Ramos (cell line): ENCODE data around the gene PFDN4.

ENCODE experiments used
- in situ Hi-C: fragments of 300-500 bp; cut with MboI; formaldehyde crosslinking; loops from one replicate; pipeline ENCODE4 v1.14.3; 2022; ENCODE audit warnings: low sequenced_read_pairs; ENCODE audit not compliant: unreplicated experiment

The PFDN4 gene

GRCh38 chr20:54172856-54173652 is 34.8 kb upstream of the PFDN4 start:
- in situ Hi-C loops, result no loop called here

GRCh38 chr20:54173653-54174456 is 34.0 kb upstream of the PFDN4 start, which contains the start of gene CYP24A1:
TSS of gene CYP24A1 (minus strand) at chr20:54173986. CDS start at chr20:54173579, 407 bp downstream.
- in situ Hi-C loops, result no loop called here

- in situ Hi-C loops, result no loop called here
Observed at GRCh38 chr20:54174457-54175175, 33.3 kb upstream of the PFDN4 start.

DNA sequence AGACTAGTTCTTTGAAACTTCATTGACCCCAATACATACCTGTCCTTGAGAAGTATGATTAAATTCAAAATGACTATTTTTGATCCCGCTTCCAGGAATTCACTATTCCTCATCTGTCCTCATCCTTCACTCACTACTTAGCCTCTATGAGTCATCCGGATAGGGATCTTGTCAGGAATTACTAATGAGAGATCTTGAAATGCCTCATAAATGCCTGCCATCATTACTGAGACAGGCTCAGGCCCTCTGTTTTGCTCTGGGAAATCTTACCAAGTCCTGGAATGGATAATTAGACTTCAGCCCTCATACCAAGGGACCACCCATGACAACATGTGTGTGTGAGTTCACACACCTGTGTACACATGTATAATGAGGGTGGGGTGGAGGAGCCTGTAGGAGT is 31.3 kb upstream of the PFDN4 start:
- in situ Hi-C loops, result no loop called here

- in situ Hi-C loops, result no loop called here
Observed at GRCh38 chr20:54177378-54177777, 30.5 kb upstream of the PFDN4 start.

DNA sequence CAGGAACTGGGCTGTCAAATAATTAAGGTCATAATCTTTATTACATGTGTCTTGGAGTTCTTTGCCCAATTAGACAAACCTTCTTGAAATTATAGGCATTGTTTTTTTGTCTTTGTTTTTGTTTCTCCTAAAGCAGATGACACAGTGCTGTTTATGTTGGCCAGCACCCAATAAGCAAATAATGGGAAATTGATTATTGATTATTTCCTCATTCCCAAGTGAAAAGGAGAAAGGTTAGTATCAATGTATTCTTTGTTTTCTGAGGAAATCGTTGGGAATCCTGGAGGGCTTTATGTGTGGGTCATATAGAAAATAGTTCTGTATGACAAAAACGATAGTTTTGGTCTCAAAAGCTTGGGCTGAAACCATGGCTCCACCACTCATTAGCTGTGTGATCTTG is 29.6 kb upstream of the PFDN4 start:
- in situ Hi-C loops, result no loop called here

GRCh38 chr20:54179946-54180345 is 27.9 kb upstream of the PFDN4 start:
- in situ Hi-C loops, result no loop called here

DNA sequence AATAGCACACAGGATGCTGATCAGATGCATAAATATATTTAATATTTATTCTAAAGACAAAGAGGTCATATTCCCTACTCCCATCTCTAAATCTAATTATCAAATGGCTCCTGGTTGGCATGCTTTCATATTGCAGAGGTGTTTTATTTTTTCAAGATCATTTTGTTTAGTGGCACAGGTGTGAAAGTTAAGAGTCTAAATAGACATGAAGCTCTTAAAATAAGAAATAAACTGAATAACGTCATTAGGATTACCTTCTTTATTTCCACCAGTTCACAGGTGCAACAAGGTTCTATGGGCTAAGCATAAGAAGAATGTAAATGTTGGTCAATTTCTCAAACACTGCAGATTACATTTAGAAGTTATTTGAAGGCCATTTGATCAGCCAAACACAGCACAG is 27.0 kb upstream of the PFDN4 start:
- in situ Hi-C loops, result no loop called here

DNA sequence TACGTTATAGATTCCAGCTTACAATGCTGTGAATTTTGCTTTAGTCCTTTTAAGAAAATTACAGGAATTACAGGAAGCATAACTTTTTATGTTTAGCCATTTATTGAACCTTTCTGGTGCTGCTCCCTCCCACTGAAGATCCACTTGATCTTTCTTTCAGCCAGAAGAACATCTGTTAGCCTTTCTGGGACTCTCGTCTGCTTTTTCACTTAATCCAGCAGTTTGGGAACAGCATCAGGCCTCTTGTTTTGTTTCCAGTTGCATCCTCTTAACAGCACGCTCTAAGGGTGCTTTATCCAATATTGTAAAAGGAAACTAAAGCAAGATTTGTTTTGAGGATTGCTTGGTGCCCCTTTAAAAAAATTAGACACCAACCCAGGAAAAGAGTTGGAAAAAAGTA is 23.8 kb upstream of the PFDN4 start:
- in situ Hi-C loops, result no loop called here

- in situ Hi-C loops, result no loop called here
Observed at GRCh38 chr20:54184904-54185626, 22.8 kb upstream of the PFDN4 start.

DNA sequence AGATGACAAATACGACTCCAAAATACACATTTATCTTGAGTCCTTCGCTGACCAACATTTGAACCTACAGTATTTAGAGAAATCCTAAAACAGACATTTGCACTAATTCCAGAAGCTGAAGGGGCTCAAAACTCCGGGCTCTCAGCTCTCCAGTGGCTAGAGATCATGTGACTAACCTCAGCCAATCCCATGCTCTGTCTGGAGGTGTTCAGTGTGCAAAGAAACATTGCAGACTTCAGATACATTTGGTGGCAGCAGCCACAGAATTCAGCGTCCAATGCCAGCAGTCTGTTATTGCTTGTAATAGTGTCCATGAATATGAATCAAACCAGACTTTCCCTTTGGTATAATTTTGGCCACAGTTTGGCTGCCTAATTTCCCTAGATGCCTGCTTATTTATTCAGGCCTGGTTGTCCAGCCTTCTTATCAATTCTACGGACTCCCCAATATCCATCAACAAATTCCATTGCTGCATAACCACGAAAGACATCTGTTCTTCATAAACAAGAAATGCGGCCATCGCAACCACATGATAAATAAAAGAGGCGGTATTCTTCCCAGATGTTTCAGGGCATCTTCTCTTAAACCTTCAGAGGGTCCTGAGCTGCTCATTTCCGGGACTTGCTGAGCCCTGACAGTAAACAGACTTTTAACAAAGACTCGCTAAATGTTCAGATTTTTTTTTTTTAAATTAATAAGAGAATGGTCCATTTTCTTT is 19.6 kb upstream of the PFDN4 start:
- in situ Hi-C loops, result no loop called here

DNA sequence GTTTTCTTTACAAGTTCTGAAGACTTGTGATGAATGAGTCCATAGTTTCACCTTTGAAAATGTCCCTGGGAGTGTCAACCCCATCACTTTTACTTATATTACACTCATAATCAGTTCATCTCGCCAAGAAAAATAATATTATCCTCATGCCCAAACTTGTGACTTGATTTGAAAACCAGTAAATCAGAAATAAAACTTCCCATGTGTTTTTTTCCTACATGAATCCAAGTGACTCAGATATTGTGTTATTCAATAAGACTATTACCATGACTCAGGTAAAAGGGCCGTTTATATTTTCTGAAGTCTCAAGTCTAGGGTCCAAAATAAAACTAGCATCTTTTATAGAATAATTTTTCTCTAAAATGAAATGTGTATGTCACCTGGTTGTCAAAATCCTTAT is 18.3 kb upstream of the PFDN4 start:
- in situ Hi-C loops, result no loop called here

GRCh38 chr20:54190217-54190616 is 17.7 kb upstream of the PFDN4 start:
- in situ Hi-C loops, result no loop called here

DNA sequence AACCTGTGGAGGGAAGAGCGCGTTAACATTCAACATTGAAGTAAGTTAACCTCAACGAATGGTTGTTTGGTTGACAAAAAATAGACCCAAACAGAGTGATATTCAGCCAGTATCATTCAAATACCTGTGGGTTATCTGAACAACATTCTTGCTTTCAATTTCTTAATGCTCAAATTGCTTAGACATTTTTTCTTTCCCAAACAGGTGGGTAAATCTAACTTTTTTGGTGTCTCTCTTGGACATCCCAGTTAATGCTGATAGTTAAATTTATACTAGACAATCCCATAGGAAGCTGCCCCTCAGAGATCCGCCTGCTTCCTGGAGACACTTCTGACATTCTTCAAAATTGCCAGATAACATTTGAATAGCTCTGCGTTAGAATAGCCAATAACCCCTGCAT is 14.1 kb upstream of the PFDN4 start:
- in situ Hi-C loops, result no loop called here

DNA sequence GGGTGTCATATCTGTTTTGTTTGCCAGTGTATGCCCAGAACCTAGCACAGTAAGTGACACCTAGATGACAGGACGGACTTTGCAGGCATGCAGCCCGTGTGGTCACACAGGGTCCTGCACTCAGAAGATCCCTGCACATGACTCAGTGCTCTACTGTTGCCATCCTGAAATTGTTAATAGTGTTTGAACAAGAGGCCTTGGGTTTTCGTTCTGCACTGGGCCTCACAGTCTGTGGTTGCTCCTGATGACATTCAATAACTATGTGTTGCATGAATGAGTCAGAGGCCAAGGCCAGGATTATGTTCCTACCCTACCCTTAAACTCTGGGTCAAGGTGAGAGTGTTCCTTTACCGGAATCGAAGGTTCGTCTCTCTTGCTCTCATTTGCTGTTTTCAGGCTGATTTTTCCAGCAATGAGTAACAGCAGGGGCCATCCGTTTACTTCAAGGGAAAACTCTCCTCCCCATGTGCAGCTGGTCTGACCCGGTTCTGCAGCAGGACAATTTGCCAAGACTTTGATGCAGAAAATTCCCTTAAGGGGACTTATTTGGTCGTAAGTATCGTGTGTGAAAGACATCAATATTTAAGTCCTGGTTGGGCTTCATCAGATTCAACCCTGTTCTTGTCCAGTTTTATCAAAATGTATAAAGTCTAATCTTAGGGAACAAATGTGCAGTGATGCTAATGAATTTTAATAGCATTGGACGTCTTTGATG is 13.0 kb upstream of the PFDN4 start:
- in situ Hi-C loops, result no loop called here

DNA sequence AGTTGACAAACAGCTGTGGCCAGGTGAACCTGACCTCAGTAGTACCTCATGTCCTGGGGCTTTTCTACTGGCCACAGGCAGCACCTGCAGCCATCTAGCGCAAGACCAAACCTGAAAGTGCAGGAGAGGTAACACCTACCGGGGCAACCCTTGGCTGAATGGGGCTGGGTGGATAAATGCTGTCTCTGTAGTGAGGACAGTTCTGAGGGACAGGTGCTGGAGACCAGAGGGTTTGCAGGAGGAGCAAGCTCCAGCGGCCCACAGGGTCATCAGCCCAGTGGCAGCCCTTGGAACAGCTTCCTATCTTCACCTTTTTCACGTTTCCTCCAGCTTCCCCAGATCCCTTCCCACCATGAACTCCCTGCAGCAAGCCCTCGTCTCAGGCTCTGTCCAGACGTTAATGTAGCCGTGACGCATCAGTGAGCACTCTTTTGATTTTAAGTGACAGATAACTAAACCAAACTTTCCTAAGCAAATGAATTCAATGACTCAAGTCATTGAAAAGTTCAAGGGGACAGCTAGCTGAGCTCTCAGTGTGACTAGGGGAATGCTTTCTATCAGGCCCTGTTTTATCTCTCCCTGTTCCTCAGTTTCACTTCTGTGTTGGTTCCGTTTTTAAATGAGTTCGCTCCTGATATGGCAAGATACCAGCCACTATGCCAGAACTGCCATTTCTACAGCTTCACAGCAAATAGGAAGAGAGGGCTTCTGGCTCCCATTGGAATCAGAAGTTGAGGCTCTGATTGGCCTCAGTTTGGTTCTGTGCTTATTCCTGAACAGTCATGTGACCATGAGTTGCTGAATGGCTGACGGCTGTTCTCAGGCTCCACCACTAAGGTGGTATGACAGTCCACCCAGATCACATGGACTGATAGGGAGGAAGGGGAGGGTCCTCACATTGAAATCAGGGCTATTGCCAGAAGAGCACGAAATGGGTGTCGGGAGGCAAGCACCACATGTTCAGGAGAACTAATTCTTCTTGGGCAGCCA is 12.1 kb upstream of the PFDN4 start:
- in situ Hi-C loops, result no loop called here

DNA sequence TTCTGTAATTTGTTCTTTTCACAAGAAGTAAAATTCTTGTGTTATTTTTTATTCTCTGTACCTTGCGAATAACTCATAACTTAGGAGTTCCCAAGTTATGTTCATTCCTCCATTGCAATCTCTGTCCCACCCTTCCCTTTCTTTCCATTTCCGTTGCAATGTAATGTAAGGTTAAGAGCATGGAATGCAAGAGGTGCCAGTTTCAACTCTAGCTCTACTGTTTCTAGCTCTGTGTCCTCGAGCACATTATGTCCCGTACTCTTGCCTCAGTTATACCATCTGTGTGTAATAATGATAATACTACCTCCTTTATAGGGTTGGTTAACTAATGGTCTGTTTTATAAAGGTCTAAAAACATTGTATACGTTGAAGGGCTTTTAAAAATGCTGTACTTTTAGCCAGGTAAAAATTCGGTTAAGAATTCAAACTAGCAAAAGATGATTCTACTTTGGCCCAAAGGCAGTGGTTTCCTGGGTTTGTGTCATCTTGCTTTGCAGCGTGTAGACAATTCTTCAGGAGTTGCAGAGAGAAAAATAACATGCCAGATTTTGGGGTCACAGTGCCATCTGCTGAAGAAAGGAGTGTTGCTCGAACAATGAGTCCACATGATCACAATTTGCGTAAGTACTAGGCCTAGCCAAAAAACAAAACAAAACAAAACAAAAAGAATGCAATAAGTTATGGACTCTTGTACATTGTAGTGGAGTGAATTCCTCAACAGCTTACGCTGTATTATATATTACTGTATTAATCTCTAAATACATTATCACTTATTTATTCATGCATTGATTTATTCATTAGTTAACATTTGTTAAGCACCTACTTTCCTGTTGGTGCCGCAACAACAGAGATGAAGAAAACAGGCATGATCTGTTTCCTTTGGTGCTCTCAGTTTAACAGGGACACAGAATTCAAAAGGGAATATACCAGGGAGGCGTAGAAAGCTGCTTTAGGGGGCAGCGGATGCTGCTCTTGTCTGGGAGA is 10.0 kb upstream of the PFDN4 start:
- in situ Hi-C loops, result no loop called here
